HepG2 (cell line): ENCODE results near the gene RIPK1. TPM values are rescaled to one million over a fixed set of nuclear protein-coding genes. Genes with fewer than 3 reads are reported as not detected.

Experiments
- ARID2 ChIP-seq: sonication (generic); formaldehyde crosslinking; IDR thresholded peaks from 2 replicates; pipeline ENCODE4 v1.8.1; 2022; ENCODE audit warnings: mild to moderate bottlenecking, missing genetic modification reagents, borderline replicate concordance
- HDAC1 ChIP-seq: sonication (generic); formaldehyde crosslinking; IDR thresholded peaks from 2 replicates; pipeline ENCODE4 v1.5.1; 2020; ENCODE audit warnings: mild to moderate bottlenecking, missing genetic modification reagents
- HNF4A ChIP-seq: sonication (generic); formaldehyde crosslinking; IDR thresholded peaks from 2 replicates; pipeline ENCODE4 v1.4.0; 2020; ENCODE audit warnings: missing genetic modification reagents
- KDM1A ChIP-seq: IDR thresholded peaks from 2 replicates; pipeline ENCODE4 v1.6.1; 2016; ENCODE audit warnings: missing compliant biosample characterization
- MED8 ChIP-seq: sonication (generic); formaldehyde crosslinking; IDR thresholded peaks from 2 replicates; pipeline ENCODE4 v1.8.1; 2023; ENCODE audit warnings: mild to moderate bottlenecking, missing genetic modification reagents; ENCODE audit not compliant: insufficient replicate concordance
- MXD4 ChIP-seq: IDR thresholded peaks from 2 replicates; pipeline ENCODE4 v1.6.1; 2016; ENCODE audit warnings: mild to moderate bottlenecking, missing biosample characterization, missing genetic modification reagents
- NCOR1 ChIP-seq: fragments of 200-600 bp; sonication (generic); IDR thresholded peaks from 2 replicates; pipeline ENCODE4 v1.7.0; 2017; ENCODE audit warnings: antibody characterized with exemption, low read length, borderline replicate concordance
- NR2C2 ChIP-seq: sonication (generic); formaldehyde crosslinking; IDR thresholded peaks from 2 replicates; pipeline ENCODE4 v1.4.0; 2020; ENCODE audit warnings: missing genetic modification reagents, mild to moderate bottlenecking, moderate library complexity, borderline replicate concordance
- RCOR2 ChIP-seq: IDR thresholded peaks from 2 replicates; pipeline ENCODE4 v1.6.1; 2016; ENCODE audit warnings: missing biosample characterization, missing genetic modification reagents
- SMYD3 ChIP-seq: sonication (generic); formaldehyde crosslinking; IDR thresholded peaks from 2 replicates; pipeline ENCODE4 v1.8.1; 2023; ENCODE audit warnings: mild to moderate bottlenecking, missing genetic modification reagents
- SRSF4 ChIP-seq: fragments of 200-400 bp; formaldehyde crosslinking; IDR thresholded peaks from one replicate; pipeline ENCODE4 v1.6.1; 2018; ENCODE audit warnings: mild to moderate bottlenecking, low read depth, low read length, moderate library complexity; ENCODE audit not compliant: poor library complexity, severe bottlenecking
- XBP1 ChIP-seq: sonication (generic); formaldehyde crosslinking; IDR thresholded peaks from 2 replicates; pipeline ENCODE4 v1.5.0; 2020; ENCODE audit warnings: missing genetic modification reagents
- YEATS4 ChIP-seq: sonication (generic); formaldehyde crosslinking; IDR thresholded peaks from 2 replicates; pipeline ENCODE4 v1.4.0; 2020; ENCODE audit warnings: missing genetic modification reagents, borderline replicate concordance
- ZNF138 ChIP-seq: sonication (generic); formaldehyde crosslinking; IDR thresholded peaks from 2 replicates; pipeline ENCODE4 v1.5.0; 2020; ENCODE audit warnings: mild to moderate bottlenecking, low read depth, missing genetic modification reagents
- ZNF326 ChIP-seq: sonication (generic); formaldehyde crosslinking; IDR thresholded peaks from 2 replicates; pipeline ENCODE4 v1.4.0; 2020; ENCODE audit warnings: missing genetic modification reagents, borderline replicate concordance
- ZNF737 ChIP-seq: sonication (generic); formaldehyde crosslinking; IDR thresholded peaks from 2 replicates; pipeline ENCODE4 v1.5.0; 2020; ENCODE audit warnings: missing genetic modification reagents, mild to moderate bottlenecking, borderline replicate concordance
- ZNF775 ChIP-seq: sonication (generic); formaldehyde crosslinking; IDR thresholded peaks from 2 replicates; pipeline ENCODE4 v1.4.0; 2020; ENCODE audit warnings: missing genetic modification reagents, mild to moderate bottlenecking, moderate library complexity, borderline replicate concordance
- ZSCAN20 ChIP-seq: sonication (generic); formaldehyde crosslinking; IDR thresholded peaks from 2 replicates; pipeline ENCODE4 v1.4.0; 2020; ENCODE audit warnings: missing genetic modification reagents, mild to moderate bottlenecking, borderline replicate concordance
- polyA plus RNA-seq, 8 experiments: library from polyadenylated mRNA; depleted of rRNA in 3 of 8; stranded (reverse) in 7 of 8; unstranded in 1 of 8; fragments of >200 nt; fragmentation: Illumina TruSeq in 4 of 8; extraction: Trizol in 4 of 8; gene quantifications; 2 replicates each; pipeline versions ENCODE4 v1.2.1 to v1.2.3, GENCODE V29; 2011 to 2016; ENCODE audit warnings: low read depth in 4 of 8, missing spikeins in 1 of 8, mixed read lengths in 1 of 8; ENCODE audit not compliant: insufficient read depth in 1 of 8
- total RNA-seq, 5 experiments: library from RNA; depleted of rRNA; stranded (reverse); fragments of >200 nt; fragmentation: Illumina TruSeq; extraction: Trizol; gene quantifications; 2 replicates each; pipeline ENCODE4 v1.2.3, GENCODE V29; 2016; ENCODE audit warnings: low read depth in 1 of 5
- TF ChIP-seq, protein P1 (sequence below): IDR thresholded peaks from 2 replicates; pipeline ENCODE4 v1.4.0; 2020; ENCODE audit warnings: mild to moderate bottlenecking, missing genetic modification reagents
- TF ChIP-seq, protein P2 (sequence below): sonication (generic); formaldehyde crosslinking; conservative IDR thresholded peaks from 2 replicates; pipeline ENCODE4 v1.8.0; 2022; ENCODE audit warnings: low read depth, missing genetic modification reagents
- TF ChIP-seq, protein P3 (sequence below): sonication (generic); formaldehyde crosslinking; IDR thresholded peaks from 2 replicates; pipeline ENCODE4 v1.4.0; 2020; ENCODE audit warnings: low read depth, mild to moderate bottlenecking, missing genetic modification reagents
- TF ChIP-seq, protein P4 (sequence below): sonication (generic); formaldehyde crosslinking; IDR thresholded peaks from 2 replicates; pipeline ENCODE4 v1.4.0; 2020; ENCODE audit warnings: mild to moderate bottlenecking, low read depth, missing genetic modification reagents

The RIPK1 gene
- total and polyA plus RNA-seq, 2 of the 13 experiments (the other 11 are each of a cell fraction or from before 2014, with no cell fraction given): 9.0 to 10.3 TPM

DNA sequence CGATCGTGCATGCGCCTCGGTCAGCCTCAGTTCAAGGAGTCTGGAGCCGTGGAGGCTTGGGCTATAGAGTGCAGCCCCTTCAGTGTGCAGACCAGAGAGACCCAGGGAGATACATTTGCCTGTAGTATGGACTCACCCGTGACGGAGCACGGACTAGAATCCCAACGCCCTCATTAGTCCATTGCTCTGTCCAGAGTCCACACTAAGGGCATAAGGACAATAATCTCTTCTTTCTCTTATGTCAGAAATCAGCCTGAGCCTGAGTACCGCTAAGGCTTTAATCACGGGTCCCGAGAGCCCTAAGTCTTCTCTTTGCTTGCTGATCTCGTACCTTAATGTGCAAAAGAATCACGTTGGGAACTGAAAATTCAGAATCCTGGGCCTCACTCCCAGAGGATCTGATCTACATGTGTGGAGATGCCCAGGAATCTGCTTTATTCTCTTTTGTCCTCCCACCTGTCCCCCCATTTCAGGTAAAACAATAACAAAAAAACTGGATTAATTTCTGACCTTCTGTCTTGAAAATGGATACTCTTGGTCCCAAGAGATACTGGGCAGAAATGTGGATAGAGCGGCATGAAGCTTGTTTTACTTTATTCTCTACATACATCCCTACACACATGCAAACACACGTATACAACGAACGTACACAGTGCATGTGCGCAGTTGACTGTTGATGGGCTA, 50.9 kb downstream of the RIPK1 start (continued):
- TF ChIP-seq, protein P1, sequence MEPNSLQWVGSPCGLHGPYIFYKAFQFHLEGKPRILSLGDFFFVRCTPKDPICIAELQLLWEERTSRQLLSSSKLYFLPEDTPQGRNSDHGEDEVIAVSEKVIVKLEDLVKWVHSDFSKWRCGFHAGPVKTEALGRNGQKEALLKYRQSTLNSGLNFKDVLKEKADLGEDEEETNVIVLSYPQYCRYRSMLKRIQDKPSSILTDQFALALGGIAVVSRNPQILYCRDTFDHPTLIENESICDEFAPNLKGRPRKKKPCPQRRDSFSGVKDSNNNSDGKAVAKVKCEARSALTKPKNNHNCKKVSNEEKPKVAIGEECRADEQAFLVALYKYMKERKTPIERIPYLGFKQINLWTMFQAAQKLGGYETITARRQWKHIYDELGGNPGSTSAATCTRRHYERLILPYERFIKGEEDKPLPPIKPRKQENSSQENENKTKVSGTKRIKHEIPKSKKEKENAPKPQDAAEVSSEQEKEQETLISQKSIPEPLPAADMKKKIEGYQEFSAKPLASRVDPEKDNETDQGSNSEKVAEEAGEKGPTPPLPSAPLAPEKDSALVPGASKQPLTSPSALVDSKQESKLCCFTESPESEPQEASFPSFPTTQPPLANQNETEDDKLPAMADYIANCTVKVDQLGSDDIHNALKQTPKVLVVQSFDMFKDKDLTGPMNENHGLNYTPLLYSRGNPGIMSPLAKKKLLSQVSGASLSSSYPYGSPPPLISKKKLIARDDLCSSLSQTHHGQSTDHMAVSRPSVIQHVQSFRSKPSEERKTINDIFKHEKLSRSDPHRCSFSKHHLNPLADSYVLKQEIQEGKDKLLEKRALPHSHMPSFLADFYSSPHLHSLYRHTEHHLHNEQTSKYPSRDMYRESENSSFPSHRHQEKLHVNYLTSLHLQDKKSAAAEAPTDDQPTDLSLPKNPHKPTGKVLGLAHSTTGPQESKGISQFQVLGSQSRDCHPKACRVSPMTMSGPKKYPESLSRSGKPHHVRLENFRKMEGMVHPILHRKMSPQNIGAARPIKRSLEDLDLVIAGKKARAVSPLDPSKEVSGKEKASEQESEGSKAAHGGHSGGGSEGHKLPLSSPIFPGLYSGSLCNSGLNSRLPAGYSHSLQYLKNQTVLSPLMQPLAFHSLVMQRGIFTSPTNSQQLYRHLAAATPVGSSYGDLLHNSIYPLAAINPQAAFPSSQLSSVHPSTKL: peak; percentile 50
- TF ChIP-seq, protein P2, sequence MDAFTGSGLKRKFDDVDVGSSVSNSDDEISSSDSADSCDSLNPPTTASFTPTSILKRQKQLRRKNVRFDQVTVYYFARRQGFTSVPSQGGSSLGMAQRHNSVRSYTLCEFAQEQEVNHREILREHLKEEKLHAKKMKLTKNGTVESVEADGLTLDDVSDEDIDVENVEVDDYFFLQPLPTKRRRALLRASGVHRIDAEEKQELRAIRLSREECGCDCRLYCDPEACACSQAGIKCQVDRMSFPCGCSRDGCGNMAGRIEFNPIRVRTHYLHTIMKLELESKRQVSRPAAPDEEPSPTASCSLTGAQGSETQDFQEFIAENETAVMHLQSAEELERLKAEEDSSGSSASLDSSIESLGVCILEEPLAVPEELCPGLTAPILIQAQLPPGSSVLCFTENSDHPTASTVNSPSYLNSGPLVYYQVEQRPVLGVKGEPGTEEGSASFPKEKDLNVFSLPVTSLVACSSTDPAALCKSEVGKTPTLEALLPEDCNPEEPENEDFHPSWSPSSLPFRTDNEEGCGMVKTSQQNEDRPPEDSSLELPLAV (CRISPR knock-in tag): no peak
- TF ChIP-seq NCOR1: peak; percentile 70; the same call in 1 of the 2 replicates
- peak; percentile 65; the same call in 1 of the 2 replicates for TF ChIP-seq ARID2
- 0 out of 2 replicates have a peak, but pooled peaks have one; percentile 27 for TF ChIP-seq RCOR2
- TF ChIP-seq, protein P3, sequence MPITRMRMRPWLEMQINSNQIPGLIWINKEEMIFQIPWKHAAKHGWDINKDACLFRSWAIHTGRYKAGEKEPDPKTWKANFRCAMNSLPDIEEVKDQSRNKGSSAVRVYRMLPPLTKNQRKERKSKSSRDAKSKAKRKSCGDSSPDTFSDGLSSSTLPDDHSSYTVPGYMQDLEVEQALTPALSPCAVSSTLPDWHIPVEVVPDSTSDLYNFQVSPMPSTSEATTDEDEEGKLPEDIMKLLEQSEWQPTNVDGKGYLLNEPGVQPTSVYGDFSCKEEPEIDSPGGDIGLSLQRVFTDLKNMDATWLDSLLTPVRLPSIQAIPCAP (CRISPR knock-in tag): 0 out of 2 replicates have a peak, but pooled peaks have one; percentile 78
- TF ChIP-seq KDM1A (CRISPR knock-in tag): no peak
- no peak for TF ChIP-seq ZNF775 (CRISPR knock-in tag)
- 0 out of 2 replicates have a peak, but pooled peaks have one; percentile 7 for TF ChIP-seq ZNF138
- TF ChIP-seq XBP1: peak; percentile 16; the same call in 1 of the 2 replicates
- peak; percentile 63; the same call in 1 of the 2 replicates for TF ChIP-seq NR2C2 (CRISPR knock-in tag)
- peak; percentile 1; the same call in 1 of the 2 replicates for TF ChIP-seq MXD4
- TF ChIP-seq HDAC1 (CRISPR knock-in tag): 0 out of 2 replicates have a peak, but pooled peaks have one; percentile 31
- no peak for TF ChIP-seq MED8 (CRISPR knock-in tag)
- TF ChIP-seq SMYD3 (CRISPR knock-in tag): 0 out of 2 replicates have a peak, but pooled peaks have one; percentile 18
- peak; percentile 89 for TF ChIP-seq HNF4A
- peak; percentile 7; the same call in 1 of the 2 replicates for TF ChIP-seq YEATS4
- TF ChIP-seq ZNF737 (CRISPR knock-in tag): peak; percentile 4; the same call in 1 of the 2 replicates
- no peak for TF ChIP-seq SRSF4
- TF ChIP-seq, protein P4, sequence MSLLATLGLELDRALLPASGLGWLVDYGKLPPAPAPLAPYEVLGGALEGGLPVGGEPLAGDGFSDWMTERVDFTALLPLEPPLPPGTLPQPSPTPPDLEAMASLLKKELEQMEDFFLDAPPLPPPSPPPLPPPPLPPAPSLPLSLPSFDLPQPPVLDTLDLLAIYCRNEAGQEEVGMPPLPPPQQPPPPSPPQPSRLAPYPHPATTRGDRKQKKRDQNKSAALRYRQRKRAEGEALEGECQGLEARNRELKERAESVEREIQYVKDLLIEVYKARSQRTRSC (CRISPR knock-in tag): 0 out of 2 replicates have a peak, but pooled peaks have one; percentile 4
- no peak for TF ChIP-seq ZNF326
- 0 out of 2 replicates have a peak, but pooled peaks have one; percentile 25 for TF ChIP-seq ZSCAN20 (CRISPR knock-in tag)
